ENCODE measurements around the gene C9orf50.

Gene C9orf50

GRCh38 chr9:129568560-129569501 is 52.1 kb downstream of the C9orf50 start:
- no peak for FAIRE-seq

GRCh38 chr9:129567842-129568559 is 52.9 kb downstream of the C9orf50 start:
- FAIRE-seq: no peak

- FAIRE-seq: no peak
Measured at GRCh38 chr9:129567329-129567728, 53.6 kb downstream of the C9orf50 start.

GRCh38 chr9:129566563-129567266 is 54.2 kb downstream of the C9orf50 start:
- no peak for FAIRE-seq

GRCh38 chr9:129562917-129563316 is 58.0 kb downstream of the C9orf50 start:
- no peak for FAIRE-seq

- FAIRE-seq: no peak
Measured at GRCh38 chr9:129562514-129562913, 58.4 kb downstream of the C9orf50 start.

Data from endometrium (tissue), 2 donors.